MM.1S (cell line): ENCODE measurements around the gene TEX2.

Source experiments
- CTCF ChIP-seq: fragments of 300-600 bp; sonication (generic); IDR thresholded peaks from 2 replicates; pipeline ENCODE4 v1.5.1; 2016; ENCODE audit warnings: antibody characterized with exemption, low read length, mixed read lengths
- EZH2phosphoT487 ChIP-seq: fragments of 300-600 bp; sonication (generic); IDR thresholded peaks from 2 replicates; pipeline ENCODE4 v1.6.1; 2018; ENCODE audit warnings: antibody characterized with exemption, low read length

DNA sequence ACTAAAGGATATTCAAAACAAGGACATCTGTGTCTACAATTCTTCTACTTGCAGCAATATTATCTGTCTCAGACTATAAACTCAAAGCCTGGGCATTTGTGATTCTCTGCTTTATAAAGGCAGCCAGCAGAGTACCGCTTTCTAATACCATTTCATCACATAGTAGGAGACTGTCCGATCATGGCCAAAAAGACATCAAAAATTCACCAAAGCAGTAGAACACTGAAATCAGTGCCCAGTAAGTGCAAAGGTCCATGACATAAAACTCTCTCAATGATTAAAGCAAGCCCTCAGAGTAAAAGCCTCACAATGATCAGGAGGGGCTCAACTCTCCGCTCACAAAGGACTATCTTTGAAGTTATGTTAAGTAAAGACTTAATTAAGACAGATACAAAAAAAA, 156.1 kb downstream of the TEX2 start:
- TF ChIP-seq CTCF (no peak), EZH2phosphoT487 (no peak)
